ENCODE results near the gene LAPTM5. TPM values are rescaled to one million over a fixed set of nuclear protein-coding genes. Genes with fewer than 3 reads are reported as not detected.

LAPTM5 gene
- total RNA-seq, 1 experiment from 2014 or later: 0.15 TPM

DNA sequence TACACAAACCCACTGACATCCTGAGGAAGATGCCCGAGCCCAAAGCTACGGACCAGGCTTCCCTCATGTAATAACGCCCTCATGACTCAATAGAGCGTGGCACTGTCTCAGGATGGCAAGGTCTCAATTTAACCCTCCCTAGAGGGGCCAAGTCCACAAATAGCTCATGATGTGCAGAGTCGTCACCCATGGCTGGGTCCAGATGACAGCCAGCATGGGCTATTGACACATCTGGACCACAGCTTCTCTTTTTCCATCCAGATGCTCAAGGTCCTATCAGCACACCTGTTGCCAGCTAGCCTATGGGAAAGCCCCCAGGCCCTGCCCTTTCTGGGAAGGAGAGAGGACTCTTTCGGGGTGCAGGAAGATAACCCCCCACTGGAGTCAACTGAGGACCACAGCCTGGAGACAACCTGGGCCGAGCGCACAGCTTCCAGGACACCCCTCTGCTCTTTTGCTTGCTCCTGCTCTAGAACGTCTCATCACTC, 2.8 kb downstream of the LAPTM5 start:
- Histone ChIP-seq H3K4me1 (ENCODE audit: insufficient read depth, low read length) (no peaks in the 10 kb centered on the region), H2AFZ (ENCODE audit: low read length) (no peak overlapping the region), H2BK120ac (ENCODE audit: low read depth, low read length, poor library complexity, severe bottlenecking) (no peak overlapping the region), H3K79me1 (ENCODE audit: insufficient read depth, low read depth, low read length, poor library complexity, severe bottlenecking) (no peaks in the 10 kb centered on the region), H3K27ac (ENCODE audit: insufficient read length, low read depth, low read length) (no peak overlapping the region), H3T11ph (ENCODE audit: low read length) (no peak overlapping the region), H3K23ac (ENCODE audit: insufficient read length, low read depth, low read length) (no peak overlapping the region), H4K5ac (ENCODE audit: insufficient read length, low read depth, low read length) (no peak overlapping the region), H3K18ac (ENCODE audit: insufficient read length, low read depth, low read length) (no peak overlapping the region), H4K20me1 (ENCODE audit: control insufficient read depth, insufficient read depth, insufficient read length) (no peaks in the 10 kb centered on the region), H2BK5ac (ENCODE audit: insufficient read length, low read length) (no peak overlapping the region), H3K4me2 (ENCODE audit: insufficient read depth, insufficient read length, low read length) (no peak overlapping the region), H3K27me3 (ENCODE audit: insufficient read depth, low read length) (no peaks in the 10 kb centered on the region), H3K14ac (ENCODE audit: insufficient read depth, low read length) (no peak overlapping the region), H3K4ac (ENCODE audit: low read depth, low read length) (no peak overlapping the region), H2BK15ac (ENCODE audit: low read depth, low read length) (no peak overlapping the region), H3K79me2 (ENCODE audit: insufficient read depth, low read length) (no peaks in the 10 kb centered on the region), H2BK12ac (ENCODE audit: insufficient read length, low read depth, low read length) (no peak overlapping the region), H2BK20ac (ENCODE audit: low read depth, low read length, poor library complexity, severe bottlenecking) (no peak overlapping the region), H2AK5ac (ENCODE audit: insufficient read length, low read length) (no peak overlapping the region), H3K9ac (ENCODE audit: extremely low read depth, insufficient read length, low read length) (no peak overlapping the region), H4K91ac (ENCODE audit: insufficient read length, low read depth, low read length) (no peak overlapping the region), H3K23me2 (ENCODE audit: insufficient read length, low read depth, low read length, poor library complexity, severe bottlenecking) (no peaks in the 10 kb centered on the region), H3K56ac (ENCODE audit: insufficient read length, low read depth, low read length) (no peak overlapping the region), H3K9me3 (ENCODE audit: control insufficient read depth, low read depth, low read length) (no peaks in the 10 kb centered on the region), H4K8ac (replicated peaks; ENCODE audit: insufficient read length, low read depth, low read length) (no peak overlapping the region)
- Mint-ChIP-seq H3K4me3 (no peak overlapping the region), H3K4me1 (peaks cover 14 to 30% of the 10 kb centered on the region in 2 experiments), H3K36me3 (ENCODE audit: insufficient read depth in 1 of 3, low read depth in 3 of 3) (no peaks in the 10 kb centered on the region), H3K27me3 (ENCODE audit: low read depth) (no peaks in the 10 kb centered on the region; the same call in 1 of the 2 replicates), H3K27ac (no peak overlapping the region), H3K9me3 (no peaks in the 10 kb centered on the region)
- TF ChIP-seq, protein P1, sequence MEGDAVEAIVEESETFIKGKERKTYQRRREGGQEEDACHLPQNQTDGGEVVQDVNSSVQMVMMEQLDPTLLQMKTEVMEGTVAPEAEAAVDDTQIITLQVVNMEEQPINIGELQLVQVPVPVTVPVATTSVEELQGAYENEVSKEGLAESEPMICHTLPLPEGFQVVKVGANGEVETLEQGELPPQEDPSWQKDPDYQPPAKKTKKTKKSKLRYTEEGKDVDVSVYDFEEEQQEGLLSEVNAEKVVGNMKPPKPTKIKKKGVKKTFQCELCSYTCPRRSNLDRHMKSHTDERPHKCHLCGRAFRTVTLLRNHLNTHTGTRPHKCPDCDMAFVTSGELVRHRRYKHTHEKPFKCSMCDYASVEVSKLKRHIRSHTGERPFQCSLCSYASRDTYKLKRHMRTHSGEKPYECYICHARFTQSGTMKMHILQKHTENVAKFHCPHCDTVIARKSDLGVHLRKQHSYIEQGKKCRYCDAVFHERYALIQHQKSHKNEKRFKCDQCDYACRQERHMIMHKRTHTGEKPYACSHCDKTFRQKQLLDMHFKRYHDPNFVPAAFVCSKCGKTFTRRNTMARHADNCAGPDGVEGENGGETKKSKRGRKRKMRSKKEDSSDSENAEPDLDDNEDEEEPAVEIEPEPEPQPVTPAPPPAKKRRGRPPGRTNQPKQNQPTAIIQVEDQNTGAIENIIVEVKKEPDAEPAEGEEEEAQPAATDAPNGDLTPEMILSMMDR (conservative IDR thresholded peaks at IDR 0.05): no peak
- DNase-seq: no peak
- WGBS (ENCODE audit: extremely low coverage, insufficient read length, low lambda C conversion rate): no CpG with 5 or more reads among the region's 9 CpGs
